Measurements from ENCODE around the gene RGS9. TPM values are rescaled to one million over a fixed set of nuclear protein-coding genes. Genes with fewer than 3 reads are reported as not detected.

RGS9 gene
- total and polyA plus RNA-seq, 4 donors: 1.0 to 4.0 (median 2.1) TPM

GRCh38 chr17:65260626-65261025 lies 123.5 kb downstream of the RGS9 start:
- TF ChIP-seq YY1 (IDR thresholded peaks at IDR 0.05) (no peak), ZBTB33 (IDR thresholded peaks at IDR 0.05) (no peak), RAD21 (IDR thresholded peaks at IDR 0.05) (no peak), HNF4G (IDR thresholded peaks at IDR 0.05) (no peak)
- Histone ChIP-seq H3K9me3 (ENCODE audit: control insufficient read depth in 4 of 4, low read length in 3 of 4) (peaks cover 0 to 2% (median under 1%) of the 10 kb centered on the region in 4 donors), H3K4me3 (ENCODE audit: low read depth in 1 of 3, low read length in 3 of 3) (no peak overlapping the region), H3K27me3 (ENCODE audit: control insufficient read depth in 4 of 4, insufficient read depth in 4 of 4, low read length in 3 of 4) (peaks cover 0 to 6% (median 0%) of the 10 kb centered on the region in 4 donors), H3K27ac (ENCODE audit: low read depth in 1 of 2, low read length in 2 of 2) (no peak overlapping the region), H3K4me1 (ENCODE audit: control insufficient read depth in 4 of 4, insufficient read depth in 4 of 4, low read length in 3 of 4) (no peaks in the 10 kb centered on the region), H3K36me3 (ENCODE audit: control insufficient read depth in 4 of 4, insufficient read depth in 3 of 4, low read depth in 1 of 4, low read length in 3 of 4) (no peaks in the 10 kb centered on the region), H3K9ac (ENCODE audit: low read depth in 1 of 2, low read length in 2 of 2) (no peak overlapping the region)
- DNase-seq (ENCODE audit: low spot score): no peak
- 75% methylated on average over 2 of the region's 2 CpGs for WGBS

GRCh38 chr17:65261152-65261551 lies 124.0 kb downstream of the RGS9 start:
- no peak overlapping the region for H3K9ac ChIP-seq (ENCODE audit: low read depth in 1 of 2, low read length in 2 of 2)
- H3K4me3 ChIP-seq (ENCODE audit: low read depth in 1 of 3, low read length in 3 of 3): no peak overlapping the region
- H3K27ac ChIP-seq (ENCODE audit: low read depth in 1 of 2, low read length in 2 of 2): no peak overlapping the region
- H3K4me1 ChIP-seq (ENCODE audit: control insufficient read depth in 4 of 4, insufficient read depth in 4 of 4, low read length in 3 of 4): no peaks in the 10 kb centered on the region
- DNase-seq (ENCODE audit: low spot score): no peak
- peaks cover 0 to 6% (median 0%) of the 10 kb centered on the region in 4 donors for H3K27me3 ChIP-seq (ENCODE audit: control insufficient read depth in 4 of 4, insufficient read depth in 4 of 4, low read length in 3 of 4)
- peaks cover 0 to 5% (median 2%) of the 10 kb centered on the region in 4 donors for H3K9me3 ChIP-seq (ENCODE audit: control insufficient read depth in 4 of 4, low read length in 3 of 4)
- TF ChIP-seq NR2F2 (IDR thresholded peaks at IDR 0.05) (no peak), JUND (IDR thresholded peaks at IDR 0.05) (no peak), FOXA2 (IDR thresholded peaks at IDR 0.05) (no peak), RAD21 (IDR thresholded peaks at IDR 0.05) (no peak), GABPA (IDR thresholded peaks at IDR 0.05 in 1 of 2, conservative IDR thresholded peaks at IDR 0.05 in 1 of 2) (no peak), HNF4G (IDR thresholded peaks at IDR 0.05) (no peak), FOXA1 (IDR thresholded peaks at IDR 0.05) (no peak), ZBTB33 (IDR thresholded peaks at IDR 0.05) (no peak), SP1 (IDR thresholded peaks at IDR 0.05) (no peak), HNF4A (conservative IDR thresholded peaks at IDR 0.05) (no peak)
- TF ChIP-seq, protein P1, sequence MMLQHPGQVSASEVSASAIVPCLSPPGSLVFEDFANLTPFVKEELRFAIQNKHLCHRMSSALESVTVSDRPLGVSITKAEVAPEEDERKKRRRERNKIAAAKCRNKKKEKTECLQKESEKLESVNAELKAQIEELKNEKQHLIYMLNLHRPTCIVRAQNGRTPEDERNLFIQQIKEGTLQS (IDR thresholded peaks at IDR 0.05): no peak
- TF ChIP-seq, protein P2, sequence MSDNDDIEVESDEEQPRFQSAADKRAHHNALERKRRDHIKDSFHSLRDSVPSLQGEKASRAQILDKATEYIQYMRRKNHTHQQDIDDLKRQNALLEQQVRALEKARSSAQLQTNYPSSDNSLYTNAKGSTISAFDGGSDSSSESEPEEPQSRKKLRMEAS (IDR thresholded peaks at IDR 0.05): no peak
- no peaks in the 10 kb centered on the region for H3K36me3 ChIP-seq (ENCODE audit: control insufficient read depth in 4 of 4, insufficient read depth in 3 of 4, low read depth in 1 of 4, low read length in 3 of 4)
- 74% methylated on average over 4 of the region's 4 CpGs for WGBS

Data from liver (tissue), 9 donors.